Skeletal muscle cell (primary cell): ENCODE results near the gene PPFIA1.
"Not testable (repeated sequence)": the region's sequence is repeated elsewhere in the genome, so short reads cannot be mapped to it uniquely, and the experiment has no call there.

Experiments used
- DNase-seq: peaks from one replicate; pipeline ENCODE4 v3.0.0-alpha.2; 2010; ENCODE audit warnings: low read depth
- H3K4me3 ChIP-seq: 2 replicates; pipeline ENCODE4 v1.5.1; 2011; ENCODE audit warnings: low read depth, mild to moderate bottlenecking, control low read depth, low read length, moderate library complexity

The PPFIA1 gene

DNA sequence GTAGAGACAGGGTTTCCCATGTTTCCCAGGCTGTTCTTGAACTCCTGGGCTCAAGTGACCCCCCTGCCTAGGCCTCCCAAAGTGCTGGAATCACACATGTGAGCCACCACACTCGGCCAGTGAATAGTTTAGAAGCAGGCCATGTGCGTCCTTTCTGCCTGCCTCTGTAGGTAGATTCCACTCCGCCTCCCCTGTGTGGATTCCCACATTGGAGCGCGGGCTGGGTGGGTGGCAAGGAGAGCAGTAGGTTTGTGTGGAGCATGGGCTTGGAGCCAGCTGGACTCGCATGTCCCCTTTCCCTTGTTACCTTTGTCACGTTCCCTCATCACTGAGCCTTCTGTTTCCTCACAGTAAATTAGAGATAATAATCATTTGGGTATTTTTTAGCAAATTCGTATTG, 21.7 kb downstream of the PPFIA1 start:
- no peak for DNase-seq
- no peak overlapping the region for H3K4me3 ChIP-seq

DNA sequence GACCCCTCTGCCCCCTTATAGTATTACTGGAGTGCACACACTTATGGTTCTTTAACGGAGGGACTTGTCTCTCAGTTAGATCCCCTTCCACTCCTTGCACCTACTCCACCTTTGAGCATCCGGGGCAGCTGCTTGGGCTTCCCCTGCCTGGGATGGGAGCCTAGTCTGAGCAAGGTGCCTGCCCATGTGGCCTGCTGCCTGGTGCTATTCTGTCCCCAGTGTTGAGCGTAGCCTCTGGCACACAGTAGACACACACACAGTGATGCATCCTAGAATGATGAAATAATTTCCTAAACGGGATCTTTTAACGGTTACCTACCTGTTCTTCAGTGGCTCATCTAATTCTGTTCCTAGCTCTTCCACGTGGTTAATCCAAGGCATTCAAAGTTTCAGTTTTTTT, 22.4 kb downstream of the PPFIA1 start:
- no peak for DNase-seq
- no peak overlapping the region for H3K4me3 ChIP-seq

GRCh38 chr11:70295166-70295565, 24.7 kb downstream of the PPFIA1 start:
- DNase-seq, H3K4me3 ChIP-seq: not testable (repeated sequence)

GRCh38 chr11:70296681-70297080, 26.2 kb downstream of the PPFIA1 start:
- no peak for DNase-seq
- H3K4me3 ChIP-seq = no peak overlapping the region

- no peak for DNase-seq
- no peak overlapping the region for H3K4me3 ChIP-seq
These were observed 26.9 kb downstream of the PPFIA1 start for GRCh38 chr11:70297341-70297740.

GRCh38 chr11:70298243-70298915, 27.9 kb downstream of the PPFIA1 start:
- DNase-seq = no peak
- H3K4me3 ChIP-seq = no peak overlapping the region

DNA sequence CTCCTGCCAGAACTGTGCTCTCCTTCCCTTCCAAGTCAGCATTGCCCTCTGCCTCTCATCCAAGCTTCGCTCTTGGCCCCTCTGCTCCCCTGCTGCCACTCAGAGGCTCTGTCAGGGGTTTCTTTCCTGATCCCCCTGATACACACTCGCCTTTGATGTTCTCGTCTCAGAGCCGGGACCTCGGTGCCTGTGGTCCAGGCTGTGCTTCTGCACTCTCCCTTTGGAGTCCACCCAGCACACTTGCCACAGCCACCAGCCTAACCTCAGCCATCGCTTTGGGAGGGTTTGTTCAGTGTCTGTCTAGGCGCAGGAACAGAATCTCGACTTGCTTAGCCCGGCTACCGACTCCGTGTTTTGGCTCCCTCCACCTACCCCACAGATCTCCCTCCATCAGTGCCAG, 29.1 kb downstream of the PPFIA1 start:
- H3K4me3 ChIP-seq = no peak overlapping the region
- DNase-seq = no peak

- no peak for DNase-seq
- H3K4me3 ChIP-seq = no peak overlapping the region
These were observed 30.7 kb downstream of the PPFIA1 start for GRCh38 chr11:70301191-70301590.

- no peak overlapping the region for H3K4me3 ChIP-seq
- DNase-seq = no peak
These were observed 31.4 kb downstream of the PPFIA1 start for GRCh38 chr11:70301721-70302418.

DNA sequence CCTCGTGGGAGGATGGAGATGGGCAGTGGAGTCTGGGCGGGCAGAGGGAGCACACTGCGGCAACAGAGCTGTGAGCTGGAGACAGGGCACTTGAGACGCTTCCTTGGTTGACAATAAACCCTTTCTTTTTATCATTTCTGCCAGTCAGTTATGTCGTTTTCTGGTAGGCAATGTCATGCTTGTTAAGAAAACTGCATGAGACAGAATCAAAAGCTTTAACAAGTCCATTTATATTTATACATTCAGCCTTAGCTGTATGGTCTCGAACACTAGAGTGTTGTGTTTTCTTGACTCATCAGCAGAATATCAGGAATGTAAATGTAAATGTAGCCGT, 31.9 kb downstream of the PPFIA1 start:
- DNase-seq = no peak
- H3K4me3 ChIP-seq = no peak overlapping the region

DNA sequence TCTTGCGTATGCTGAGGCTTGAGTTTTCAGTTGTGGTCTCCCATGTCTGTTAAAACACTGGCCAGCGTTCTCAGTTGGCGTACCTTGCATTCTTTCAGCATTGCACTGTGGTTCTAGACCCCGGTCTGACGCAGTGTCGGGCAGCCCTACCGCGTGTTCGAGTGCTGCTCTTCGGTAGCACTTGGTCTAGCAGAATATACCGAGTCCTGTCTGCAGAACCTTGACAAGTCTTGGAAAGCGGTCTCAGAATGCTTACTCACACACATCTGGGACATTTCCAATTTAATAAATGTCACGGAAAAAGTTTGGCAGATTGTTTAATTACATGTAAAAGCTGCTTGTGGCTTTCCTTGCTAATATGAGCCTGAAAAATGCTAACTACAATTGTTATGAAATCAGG, 32.6 kb downstream of the PPFIA1 start:
- H3K4me3 ChIP-seq = no peak overlapping the region
- peak; percentile 13 for DNase-seq

- H3K4me3 ChIP-seq = no peak overlapping the region
- no peak for DNase-seq
These were observed 33.7 kb downstream of the PPFIA1 start for GRCh38 chr11:70304208-70304603.

GRCh38 chr11:70305501-70305900, 35.0 kb downstream of the PPFIA1 start:
- DNase-seq = no peak

DNA sequence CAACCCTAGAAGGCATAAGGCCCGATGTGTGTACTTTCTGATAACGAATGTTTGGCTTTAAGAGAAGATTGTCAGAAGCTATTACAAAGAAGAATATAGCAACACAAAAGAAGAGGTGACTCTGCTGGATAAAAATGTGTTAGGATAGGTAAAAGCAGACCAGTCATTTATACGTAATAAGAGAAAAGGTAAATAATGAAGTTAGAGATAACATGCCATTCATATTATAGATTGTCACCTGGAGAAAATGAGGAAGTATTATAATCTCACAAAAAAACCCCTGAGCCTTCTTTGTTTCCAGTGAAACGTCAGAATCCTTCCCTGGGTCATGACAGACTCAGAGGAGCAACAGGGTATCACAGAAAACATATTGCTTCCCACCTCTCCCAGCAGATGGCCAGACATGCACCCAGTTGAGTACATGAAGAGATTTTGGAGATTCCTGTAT, 36.1 kb downstream of the PPFIA1 start:
- H3K4me3 ChIP-seq = no peak overlapping the region
- DNase-seq = no peak

More at GRCh38 chr11:70305501-70305900, 35.0 kb downstream of the PPFIA1 start:
- no peak overlapping the region for H3K4me3 ChIP-seq

GRCh38 chr11:70307176-70307575, 36.7 kb downstream of the PPFIA1 start:
- no peak for DNase-seq
- no peak overlapping the region for H3K4me3 ChIP-seq

- no peak for DNase-seq
- no peak overlapping the region for H3K4me3 ChIP-seq
These were observed 41.1 kb downstream of the PPFIA1 start for GRCh38 chr11:70311616-70312015.

- DNase-seq = no peak
- no peak overlapping the region for H3K4me3 ChIP-seq
These were observed 42.2 kb downstream of the PPFIA1 start for GRCh38 chr11:70312401-70313357.

- no peak overlapping the region for H3K4me3 ChIP-seq
- no peak for DNase-seq
These were observed 43.5 kb downstream of the PPFIA1 start for GRCh38 chr11:70313945-70314344.

DNA sequence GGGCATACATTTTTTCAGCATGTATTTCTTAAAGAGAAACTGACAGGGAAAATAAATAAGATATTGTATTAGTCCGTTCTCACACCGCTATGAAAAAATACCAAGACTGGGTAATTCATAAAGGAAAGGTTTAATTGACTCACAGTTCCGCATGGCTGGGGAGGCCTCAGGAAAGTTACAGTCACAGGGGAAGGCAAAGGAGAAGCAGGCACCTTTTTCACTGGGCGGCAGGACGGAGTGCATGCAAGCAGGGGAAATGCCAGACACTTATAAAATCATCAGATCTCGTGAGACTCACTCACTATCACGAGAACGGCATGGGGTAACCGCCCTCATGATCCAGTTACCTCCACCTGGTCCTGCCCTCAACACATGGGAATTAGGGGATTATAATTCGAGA, 44.2 kb downstream of the PPFIA1 start:
- H3K4me3 ChIP-seq = no peak overlapping the region
- no peak for DNase-seq

DNA sequence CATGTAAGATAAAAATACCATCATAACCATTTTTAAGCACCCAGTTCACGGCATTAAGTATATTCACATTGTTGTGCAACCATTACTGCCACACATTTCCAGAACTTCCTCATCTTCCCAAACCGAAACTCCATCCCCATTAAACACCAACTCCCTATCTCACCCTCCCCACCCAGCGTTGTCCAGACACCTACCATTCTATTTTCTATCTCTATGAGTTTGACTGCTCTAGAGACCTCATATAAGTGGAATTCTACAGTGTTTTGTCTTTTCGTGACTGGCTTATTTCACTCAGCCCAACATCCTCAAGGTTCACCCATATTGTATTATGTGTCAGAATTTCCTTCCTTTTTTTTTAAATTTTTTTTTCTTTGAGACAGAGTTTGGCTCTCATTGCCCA, 45.2 kb downstream of the PPFIA1 start:
- no peak overlapping the region for H3K4me3 ChIP-seq
- DNase-seq = no peak
